GM10266 (cell line): Measurements from ENCODE around the gene PHLDA1.

Experiments
- DNase-seq: peaks from one replicate; pipeline ENCODE4 v3.0.0; 2012; ENCODE audit errors: extremely low spot score
- CTCF ChIP-seq: IDR thresholded peaks from 2 replicates; pipeline ENCODE4 v1.5.1; 2012; ENCODE audit warnings: mild to moderate bottlenecking, low read depth; ENCODE audit not compliant: control insufficient read depth, insufficient read depth; ENCODE audit errors: missing control alignments

PHLDA1 gene

GRCh38 chr12:76073561-76073960, 42.0 kb upstream of the PHLDA1 start:
- no peak for DNase-seq
- TF ChIP-seq CTCF = no peak

GRCh38 chr12:76072568-76072967, 41.0 kb upstream of the PHLDA1 start:
- DNase-seq = no peak
- TF ChIP-seq CTCF = no peak

- TF ChIP-seq CTCF = no peak
- DNase-seq = no peak
Observed at GRCh38 chr12:76069339-76069738, 37.8 kb upstream of the PHLDA1 start.

GRCh38 chr12:76065917-76066316, 34.3 kb upstream of the PHLDA1 start:
- DNase-seq = no peak
- no peak for TF ChIP-seq CTCF

- TF ChIP-seq CTCF = no peak
- no peak for DNase-seq
Observed at GRCh38 chr12:76064904-76065303, 33.3 kb upstream of the PHLDA1 start.

- DNase-seq = no peak
- TF ChIP-seq CTCF = no peak
Observed at GRCh38 chr12:76060111-76060510, 28.5 kb upstream of the PHLDA1 start.

- TF ChIP-seq CTCF = no peak
- DNase-seq = no peak
Observed at GRCh38 chr12:76057326-76057725, 25.8 kb upstream of the PHLDA1 start.
